Measurements from ENCODE around the gene CXCL14. TPM values are rescaled to one million over a fixed set of nuclear protein-coding genes. Genes with fewer than 3 reads are reported as not detected.

Gene CXCL14
- total RNA-seq, 1 experiment from 2014 or later, result not detected

GRCh38 chr5:135521964-135522363 lies 56.8 kb downstream of the CXCL14 start:
- H3K9me3 ChIP-seq (ENCODE audit: insufficient read depth, low read depth), result no peaks in the 10 kb centered on the region
- ChIA-PET POLR2A (ENCODE audit: unreplicated experiment) (no interaction called here), CTCF (no interaction called here)
- BruUV-seq (replicated peaks), result no TSS peak
- no peak overlapping the region for H2AFZ ChIP-seq
- 0 out of 2 replicates have a peak, but pooled peaks cover 6% of the 10 kb centered on the region for H3K9me2 ChIP-seq (ENCODE audit: insufficient read depth)
- H4K20me1 ChIP-seq (ENCODE audit: insufficient read depth), result no peaks in the 10 kb centered on the region
- no peaks in the 10 kb centered on the region for H3K36me3 ChIP-seq (ENCODE audit: low read depth)
- peaks cover 35% of the 10 kb centered on the region; the same call in 1 of the 2 replicates for H3K27me3 ChIP-seq (ENCODE audit: insufficient read depth, low read depth)
- no peaks in the 10 kb centered on the region for H3F3A ChIP-seq (ENCODE audit: insufficient read depth, low read depth)
- H3K4me2 ChIP-seq, result no peak overlapping the region
- no peak overlapping the region for H3K27ac ChIP-seq
- intact Hi-C loops (cut with micrococcal nuclease; ENCODE audit: unreplicated experiment), result no loop called here
- H3K79me2 ChIP-seq (ENCODE audit: low read depth), result no peaks in the 10 kb centered on the region
- no peak for DNase-seq
- H3K4me3 ChIP-seq, result no peak overlapping the region
- H3K4me1 ChIP-seq (replicated peaks; ENCODE audit: insufficient read depth), result no peaks in the 10 kb centered on the region
- TF ChIP-seq CTCF (conservative IDR thresholded peaks at IDR 0.05) (no peak), EZH2 (IDR thresholded peaks at IDR 0.05; ENCODE audit: low read depth) (no peak)

Other genes with a start within 250 kb of the CXCL14 start
- gene MACROH2A1, start 179.8 kb downstream of the CXCL14 start, total RNA-seq (2021), result 223 and 294 TPM in 2 replicates
- gene DCANP1, start 131.6 kb downstream of the CXCL14 start, total RNA-seq (2021), result not detected in 2 replicates
- gene TIFAB, start 126.6 kb downstream of the CXCL14 start, total RNA-seq (2021), result not detected in 2 replicates
- not detected in 2 replicates for gene NEUROG1, start 43.0 kb downstream of the CXCL14 start, total RNA-seq (2021)

Data from PC-9 (cell line).